ENCODE data around the gene TP53I13. TPM values are rescaled to one million over a fixed set of nuclear protein-coding genes. Genes with fewer than 3 reads are reported as not detected.

TP53I13 gene
- total and polyA plus RNA-seq, 5 donors from 2014 or later = 22.2 to 87.4 (median 28.6) TPM

DNA sequence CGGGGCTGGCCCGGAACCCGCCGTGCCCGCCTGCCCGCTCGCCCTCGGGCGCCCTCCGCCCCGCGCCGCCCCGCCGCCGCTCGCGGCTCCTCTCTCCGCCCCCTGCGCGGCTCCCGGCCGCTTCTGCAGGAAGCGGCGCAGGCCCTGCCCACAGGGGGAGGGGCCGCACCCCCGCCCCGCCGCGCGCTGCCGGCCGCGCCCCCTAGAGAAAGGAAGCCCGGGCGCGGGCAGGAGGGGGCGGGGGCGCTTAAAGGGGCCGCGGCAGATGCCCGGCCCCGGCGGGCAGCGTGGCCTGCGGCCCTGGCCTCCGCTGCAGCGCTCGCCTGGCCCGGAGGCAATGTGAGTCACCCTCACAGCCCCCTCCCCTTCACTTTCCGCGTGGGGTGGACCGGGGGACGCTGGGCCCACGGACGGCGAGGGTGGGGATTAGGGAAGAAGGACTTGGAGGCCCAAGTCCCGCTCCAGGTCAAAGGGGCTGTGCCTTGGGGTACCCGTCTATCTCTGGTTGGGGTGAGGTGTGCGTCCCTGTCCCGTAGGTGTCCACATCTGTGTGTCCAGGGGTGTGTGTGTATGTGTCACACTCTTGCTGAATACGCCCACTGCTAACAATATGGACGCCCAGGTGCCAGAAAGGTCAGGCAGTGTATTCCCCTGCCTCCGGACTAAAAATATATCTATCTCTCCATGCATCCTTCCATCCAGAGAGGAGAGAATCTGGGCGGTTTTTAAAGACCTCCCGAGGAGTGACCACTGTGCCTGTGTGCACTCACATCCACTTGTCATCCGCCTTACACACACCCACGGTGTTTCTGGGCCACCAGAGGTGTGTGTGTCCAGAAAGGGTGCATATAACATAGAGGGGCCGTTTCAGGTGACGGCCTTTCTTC lies 21.3 kb downstream of the TP53I13 start, which contains the start of gene GIT1:
Gene GIT1 (minus strand): TSS at position 125 of the 887 bp plus-strand sequence. CDS start 270 bp downstream, outside the sequence.
- Mint-ChIP-seq H3K27ac (peak within 1 kb of the TSS; percentile 94 to 98 (median 94)), H3K27me3 (no peaks in the 10 kb centered on the region), H3K4me1 (peaks cover 6 to 74% (median 42%) of the 10 kb centered on the region in 4 donors), H3K36me3 (no peaks in the 10 kb centered on the region), H3K4me3 (peak within 1 kb of the TSS; percentile 94 to 98 (median 96)), H3K9me3 (no peaks in the 10 kb centered on the region)
- no peaks in the 10 kb centered on the region for H3K27me3 ChIP-seq (ENCODE audit: control insufficient read depth, insufficient read depth, low read length)
- H3K9me3 ChIP-seq (ENCODE audit: control insufficient read depth in 2 of 2, low read length in 2 of 2) = no peaks in the 10 kb centered on the region
- peak; percentile 82 to 89 (median 85) for DNase-seq
- H3K36me3 ChIP-seq (ENCODE audit: control insufficient read depth, insufficient read depth, low read length) = no peaks in the 10 kb centered on the region
- H3K4me1 ChIP-seq (ENCODE audit: control insufficient read depth, insufficient read depth, low read length, poor library complexity, severe bottlenecking) = peaks cover 82% of the 10 kb centered on the region
- ATAC-seq (ENCODE audit: low read depth in 2 of 2) = peak; percentile 84 to 86
- H3K4me3 ChIP-seq (ENCODE audit: low read depth, low read length) = peak within 1 kb of the TSS; percentile 77
- H3K27ac ChIP-seq (ENCODE audit: insufficient read depth, low read length, poor library complexity, severe bottlenecking) = peak within 1 kb of the TSS; percentile 68

DNA sequence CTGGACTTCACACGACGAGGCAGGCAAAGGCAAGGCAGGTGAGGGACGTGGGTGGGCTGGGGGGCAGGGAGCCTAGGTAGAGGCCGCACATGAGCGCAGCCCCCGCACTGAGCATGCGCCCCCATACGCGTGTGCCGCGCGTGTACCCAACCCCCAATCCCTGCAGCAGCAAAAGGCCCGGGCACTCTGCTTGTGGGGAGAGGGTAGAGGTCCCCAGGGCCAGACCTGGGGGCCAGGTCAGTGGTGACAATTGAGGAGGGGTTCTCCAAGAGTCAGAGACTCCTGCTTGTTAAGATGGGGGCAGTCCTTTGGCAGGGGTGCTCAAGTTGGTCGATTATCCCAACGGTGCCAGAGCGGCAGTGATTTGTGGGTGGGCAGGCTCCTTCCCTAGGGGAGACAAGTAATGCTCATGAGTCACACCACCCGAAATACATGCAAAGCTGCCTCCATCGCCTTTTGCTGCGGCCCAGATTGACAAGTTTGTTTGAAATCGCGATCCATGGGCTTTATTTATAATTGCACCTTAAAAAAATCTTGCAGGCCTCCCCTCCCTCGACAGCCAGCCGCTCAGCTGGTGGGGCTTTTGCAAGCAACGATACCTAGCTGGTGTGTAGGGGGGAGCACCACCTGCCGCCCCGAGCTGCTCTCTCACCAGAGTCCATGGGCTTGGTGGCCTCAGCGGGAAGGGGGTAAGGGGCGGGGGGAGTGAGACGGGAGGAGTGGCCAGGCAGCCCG lies 22.1 kb downstream of the TP53I13 start:
- Mint-ChIP-seq H3K4me3 (peak overlapping the region; percentile 91 to 94 (median 92)), H3K4me1 (peaks cover 6 to 66% (median 38%) of the 10 kb centered on the region in 4 donors), H3K9me3 (no peaks in the 10 kb centered on the region), H3K27me3 (no peaks in the 10 kb centered on the region), H3K36me3 (no peaks in the 10 kb centered on the region), H3K27ac (peak overlapping the region; percentile 26 to 88 (median 83))
- no peaks in the 10 kb centered on the region for H3K9me3 ChIP-seq (ENCODE audit: control insufficient read depth in 2 of 2, low read length in 2 of 2)
- DNase-seq (no peak), ATAC-seq (ENCODE audit: low read depth in 2 of 2) (no peak)
- H3K27ac ChIP-seq (ENCODE audit: insufficient read depth, low read length, poor library complexity, severe bottlenecking) = peak overlapping the region; percentile 65
- no peaks in the 10 kb centered on the region for H3K27me3 ChIP-seq (ENCODE audit: control insufficient read depth, insufficient read depth, low read length)
- no peaks in the 10 kb centered on the region for H3K36me3 ChIP-seq (ENCODE audit: control insufficient read depth, insufficient read depth, low read length)
- peak overlapping the region; percentile 77 for H3K4me3 ChIP-seq (ENCODE audit: low read depth, low read length)
- H3K4me1 ChIP-seq (ENCODE audit: control insufficient read depth, insufficient read depth, low read length, poor library complexity, severe bottlenecking) = peaks cover 74% of the 10 kb centered on the region

GRCh38 chr17:29591146-29591736 lies 22.7 kb downstream of the TP53I13 start:
- H3K4me1 Mint-ChIP-seq = peaks cover 3 to 60% (median 34%) of the 10 kb centered on the region in 4 donors
- Histone ChIP-seq H3K9me3 (ENCODE audit: control insufficient read depth in 2 of 2, low read length in 2 of 2) (no peaks in the 10 kb centered on the region), H3K36me3 (ENCODE audit: control insufficient read depth, insufficient read depth, low read length) (no peaks in the 10 kb centered on the region), H3K27ac (ENCODE audit: insufficient read depth, low read length, poor library complexity, severe bottlenecking) (peak overlapping the region; percentile 65), H3K27me3 (ENCODE audit: control insufficient read depth, insufficient read depth, low read length) (no peaks in the 10 kb centered on the region), H3K4me1 (ENCODE audit: control insufficient read depth, insufficient read depth, low read length, poor library complexity, severe bottlenecking) (peaks cover 69% of the 10 kb centered on the region), H3K4me3 (ENCODE audit: low read depth, low read length) (peak overlapping the region; percentile 48)
- no peaks in the 10 kb centered on the region for H3K27me3 Mint-ChIP-seq
- H3K36me3 Mint-ChIP-seq = no peaks in the 10 kb centered on the region
- H3K27ac Mint-ChIP-seq = peak overlapping the region in 2 of 3 donors; percentile 41 to 76
- ATAC-seq (ENCODE audit: low read depth in 2 of 2) (no peak), DNase-seq (peak in 2 of 3 donors; percentile 34 to 56)
- H3K4me3 Mint-ChIP-seq = peak overlapping the region; percentile 91 to 94 (median 92)
- no peaks in the 10 kb centered on the region for H3K9me3 Mint-ChIP-seq

GRCh38 chr17:29591737-29592608 lies 23.5 kb downstream of the TP53I13 start:
- DNase-seq (peak; percentile 67 to 74 (median 73)), ATAC-seq (ENCODE audit: low read depth in 2 of 2) (peak; percentile 37 to 40)
- Mint-ChIP-seq H3K9me3 (no peaks in the 10 kb centered on the region), H3K27me3 (no peaks in the 10 kb centered on the region), H3K4me1 (peaks cover 0 to 52% (median 30%) of the 10 kb centered on the region in 4 donors), H3K27ac (peak overlapping the region in 2 of 3 donors; percentile 51 to 82), H3K36me3 (no peaks in the 10 kb centered on the region), H3K4me3 (peak overlapping the region; percentile 91 to 94 (median 92))
- H3K4me1 ChIP-seq (ENCODE audit: control insufficient read depth, insufficient read depth, low read length, poor library complexity, severe bottlenecking) = peaks cover 63% of the 10 kb centered on the region
- H3K9me3 ChIP-seq (ENCODE audit: control insufficient read depth in 2 of 2, low read length in 2 of 2) = no peaks in the 10 kb centered on the region
- no peak overlapping the region for H3K4me3 ChIP-seq (ENCODE audit: low read depth, low read length)
- H3K27me3 ChIP-seq (ENCODE audit: control insufficient read depth, insufficient read depth, low read length) = no peaks in the 10 kb centered on the region
- H3K27ac ChIP-seq (ENCODE audit: insufficient read depth, low read length, poor library complexity, severe bottlenecking) = peak overlapping the region; percentile 65
- H3K36me3 ChIP-seq (ENCODE audit: control insufficient read depth, insufficient read depth, low read length) = no peaks in the 10 kb centered on the region

- DNase-seq (peak in 2 of 3 donors; percentile 25 to 52), ATAC-seq (ENCODE audit: low read depth in 2 of 2) (no peak)
- peaks cover 0 to 42% (median 23%) of the 10 kb centered on the region in 4 donors for H3K4me1 Mint-ChIP-seq
- peak within 1 kb of the TSS; percentile 91 to 94 (median 94) for H3K4me3 Mint-ChIP-seq
- Histone ChIP-seq H3K36me3 (ENCODE audit: control insufficient read depth, insufficient read depth, low read length) (no peaks in the 10 kb centered on the region), H3K9me3 (ENCODE audit: control insufficient read depth in 2 of 2, low read length in 2 of 2) (no peaks in the 10 kb centered on the region), H3K4me1 (ENCODE audit: control insufficient read depth, insufficient read depth, low read length, poor library complexity, severe bottlenecking) (peaks cover 52% of the 10 kb centered on the region), H3K27ac (ENCODE audit: insufficient read depth, low read length, poor library complexity, severe bottlenecking) (no peak within 1 kb of the TSS), H3K4me3 (ENCODE audit: low read depth, low read length) (no peak within 1 kb of the TSS), H3K27me3 (ENCODE audit: control insufficient read depth, insufficient read depth, low read length) (no peaks in the 10 kb centered on the region)
- H3K36me3 Mint-ChIP-seq = no peaks in the 10 kb centered on the region
- H3K27me3 Mint-ChIP-seq = no peaks in the 10 kb centered on the region
- peak within 1 kb of the TSS in 2 of 3 donors; percentile 51 to 82 for H3K27ac Mint-ChIP-seq
- H3K9me3 Mint-ChIP-seq = no peaks in the 10 kb centered on the region
Measured at GRCh38 chr17:29592850-29593551, 24.5 kb downstream of the TP53I13 start, which contains the start of gene ANKRD13B. Gene ANKRD13B, plus strand, starts transcription at chr17:29593132. Its CDS starts 490 bp downstream, at chr17:29593622.

- ATAC-seq (ENCODE audit: low read depth in 2 of 2) (no peak), DNase-seq (peak in 1 of 3 donors; percentile 42)
- no peaks in the 10 kb centered on the region for H3K9me3 ChIP-seq (ENCODE audit: control insufficient read depth in 2 of 2, low read length in 2 of 2)
- peaks cover 0 to 39% (median 19%) of the 10 kb centered on the region in 4 donors for H3K4me1 Mint-ChIP-seq
- H3K36me3 Mint-ChIP-seq = no peaks in the 10 kb centered on the region
- H3K27me3 ChIP-seq (ENCODE audit: control insufficient read depth, insufficient read depth, low read length) = no peaks in the 10 kb centered on the region
- H3K4me1 ChIP-seq (ENCODE audit: control insufficient read depth, insufficient read depth, low read length, poor library complexity, severe bottlenecking) = peaks cover 44% of the 10 kb centered on the region
- peak overlapping the region; percentile 76 to 94 (median 81) for H3K4me3 Mint-ChIP-seq
- H3K9me3 Mint-ChIP-seq = no peaks in the 10 kb centered on the region
- no peak overlapping the region for H3K27ac Mint-ChIP-seq
- no peaks in the 10 kb centered on the region for H3K36me3 ChIP-seq (ENCODE audit: control insufficient read depth, insufficient read depth, low read length)
- no peak overlapping the region for H3K4me3 ChIP-seq (ENCODE audit: low read depth, low read length)
- H3K27ac ChIP-seq (ENCODE audit: insufficient read depth, low read length, poor library complexity, severe bottlenecking) = no peak overlapping the region
- no peaks in the 10 kb centered on the region for H3K27me3 Mint-ChIP-seq
Measured at GRCh38 chr17:29593591-29594518, 25.4 kb downstream of the TP53I13 start.
